Adrenal gland (tissue), 5 donors: ENCODE results near the gene HYI.

ENCODE experiments used
- POLR2A ChIP-seq, 2 donors: fragments of 450-650 bp; IDR thresholded peaks; one replicate each; pipeline ENCODE4 v1.6.1; 2017; ENCODE audit warnings: antibody characterized with exemption in 2 of 2, mild to moderate bottlenecking in 2 of 2, moderate library complexity in 1 of 2
- TF ChIP-seq, protein P1 (sequence below), 6 experiments: fragments of 450-650 bp in 4 of 6; fragments of 200-600 bp in 2 of 6; sonication (generic) in 1 of 6; IDR thresholded peaks; 1 replicate in 5 of 6; 2 replicates in 1 of 6; pipeline versions ENCODE4 v1.5.1 to v1.8.0; 2016 to 2021; ENCODE audit warnings: antibody characterized with exemption in 6 of 6, mild to moderate bottlenecking in 2 of 6, moderate library complexity in 1 of 6
- donor health status: DM: no; HTN: no; CAD: no.

DNA sequence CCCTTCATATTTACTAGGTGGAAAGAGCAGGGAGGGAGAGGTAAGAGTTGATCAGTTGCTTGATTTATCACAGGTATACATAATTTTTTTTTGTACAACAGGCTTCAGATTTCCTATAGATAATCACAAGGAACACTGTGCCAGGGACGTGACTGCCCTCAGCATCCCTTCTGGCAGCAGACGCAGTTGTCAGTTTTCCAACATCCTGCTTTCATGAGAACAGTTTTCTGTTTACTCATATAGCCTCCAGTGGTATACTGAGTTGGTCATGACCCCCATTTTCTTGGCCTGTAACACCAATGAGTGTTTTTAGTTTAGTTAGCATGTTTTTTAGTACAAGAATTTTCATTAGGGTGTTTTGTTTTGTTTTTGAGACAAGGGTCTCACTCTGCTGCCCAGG is 39.1 kb upstream of the HYI start:
- TF ChIP-seq, protein P1, sequence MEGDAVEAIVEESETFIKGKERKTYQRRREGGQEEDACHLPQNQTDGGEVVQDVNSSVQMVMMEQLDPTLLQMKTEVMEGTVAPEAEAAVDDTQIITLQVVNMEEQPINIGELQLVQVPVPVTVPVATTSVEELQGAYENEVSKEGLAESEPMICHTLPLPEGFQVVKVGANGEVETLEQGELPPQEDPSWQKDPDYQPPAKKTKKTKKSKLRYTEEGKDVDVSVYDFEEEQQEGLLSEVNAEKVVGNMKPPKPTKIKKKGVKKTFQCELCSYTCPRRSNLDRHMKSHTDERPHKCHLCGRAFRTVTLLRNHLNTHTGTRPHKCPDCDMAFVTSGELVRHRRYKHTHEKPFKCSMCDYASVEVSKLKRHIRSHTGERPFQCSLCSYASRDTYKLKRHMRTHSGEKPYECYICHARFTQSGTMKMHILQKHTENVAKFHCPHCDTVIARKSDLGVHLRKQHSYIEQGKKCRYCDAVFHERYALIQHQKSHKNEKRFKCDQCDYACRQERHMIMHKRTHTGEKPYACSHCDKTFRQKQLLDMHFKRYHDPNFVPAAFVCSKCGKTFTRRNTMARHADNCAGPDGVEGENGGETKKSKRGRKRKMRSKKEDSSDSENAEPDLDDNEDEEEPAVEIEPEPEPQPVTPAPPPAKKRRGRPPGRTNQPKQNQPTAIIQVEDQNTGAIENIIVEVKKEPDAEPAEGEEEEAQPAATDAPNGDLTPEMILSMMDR (IDR thresholded peaks at IDR 0.05): no peak
- TF ChIP-seq POLR2A (IDR thresholded peaks at IDR 0.05): no peak
